Fibroblast of lung (primary cell): ENCODE results near the gene IL13RA1. TPM values are rescaled to one million over a fixed set of nuclear protein-coding genes. Genes with fewer than 3 reads are reported as not detected.

ENCODE experiments used
- DNase-seq, 2 donors: peaks; one replicate each; pipeline versions ENCODE4 v3.0.0 to v3.0.0-alpha.2; 2010; ENCODE audit warnings: low read depth in 2 of 2
- H2AFZ ChIP-seq: 2 replicates; pipeline ENCODE4 v1.5.1; 2012; ENCODE audit warnings: low read length, control low read depth, inconsistent platforms
- H3K27ac ChIP-seq: 2 replicates; pipeline ENCODE4 v1.5.1; 2011; ENCODE audit warnings: low read length, control low read depth; ENCODE audit not compliant: insufficient read depth
- H3K27me3 ChIP-seq: 2 replicates; pipeline ENCODE4 v1.5.1; 2011; ENCODE audit warnings: mild to moderate bottlenecking, low read length; ENCODE audit not compliant: control insufficient read depth, insufficient read depth
- H3K36me3 ChIP-seq: 2 replicates; pipeline ENCODE4 v1.5.1; 2011; ENCODE audit warnings: low read length; ENCODE audit not compliant: control insufficient read depth, insufficient read depth
- H3K4me1 ChIP-seq: 2 replicates; pipeline ENCODE4 v1.5.1; 2011; ENCODE audit warnings: low read length; ENCODE audit not compliant: control insufficient read depth, insufficient read depth; ENCODE audit errors: extremely low read depth
- H3K4me2 ChIP-seq: 2 replicates; pipeline ENCODE4 v1.5.1; 2011; ENCODE audit warnings: low read length, control low read depth; ENCODE audit not compliant: insufficient read depth; ENCODE audit errors: extremely low read depth
- H3K4me3 ChIP-seq, 4 experiments: fragments of 200-600 bp in 1 of 4; sonication (generic) in 1 of 4; replicated peaks in 1 of 4; 2 replicates each; pipeline ENCODE4 v1.5.1; 2011 to 2016; ENCODE audit warnings: low read length in 4 of 4, low read depth in 3 of 4, mild to moderate bottlenecking in 3 of 4, control low read depth in 2 of 4, inconsistent platforms in 1 of 4, mixed read lengths in 1 of 4; ENCODE audit not compliant: insufficient read depth in 1 of 4; ENCODE audit errors: control extremely low read depth in 1 of 4
- H3K79me2 ChIP-seq: 2 replicates; pipeline ENCODE4 v1.5.1; 2012; ENCODE audit warnings: mild to moderate bottlenecking, low read length, inconsistent platforms; ENCODE audit not compliant: control insufficient read depth, insufficient read depth
- H3K9ac ChIP-seq: 2 replicates; pipeline ENCODE4 v1.5.1; 2011; ENCODE audit warnings: mild to moderate bottlenecking, low read length, control low read depth; ENCODE audit not compliant: insufficient read depth
- H3K9me3 ChIP-seq: 2 replicates; pipeline ENCODE4 v1.5.1; 2012; ENCODE audit warnings: low read depth, low read length; ENCODE audit not compliant: control insufficient read depth, insufficient read depth
- H4K20me1 ChIP-seq: 2 replicates; pipeline ENCODE4 v1.5.1; 2011; ENCODE audit warnings: low read length; ENCODE audit not compliant: control insufficient read depth, insufficient read depth; ENCODE audit errors: extremely low read depth
- EZH2 ChIP-seq: IDR thresholded peaks from 2 replicates; pipeline ENCODE4 v1.5.1; 2012; ENCODE audit warnings: low read length, control low read depth, mild to moderate bottlenecking; ENCODE audit errors: missing control alignments
- polyA plus RNA-seq, 2 donors: library from polyadenylated mRNA; depleted of rRNA in 1 of 2; stranded (reverse) in 1 of 2; unstranded in 1 of 2; fragments of >200 nt; gene quantifications; 2 replicates each; pipeline ENCODE4 v1.2.1, GENCODE V29; 2011 to 2012; ENCODE audit warnings: missing spikeins in 1 of 2
- total RNA-seq: library from RNA; depleted of rRNA; stranded (reverse); fragments of >200 nt; gene quantifications from 2 replicates; pipeline ENCODE4 v1.2.1, GENCODE V29; 2014
- TF ChIP-seq, protein P1 (sequence below), 2 donors: IDR thresholded peaks in 1 of 2; conservative IDR thresholded peaks in 1 of 2; 1 replicate in 1 of 2; 2 replicates in 1 of 2; pipeline ENCODE4 v1.5.1; 2011 to 2012; ENCODE audit warnings: low read length in 2 of 2, control low read depth in 1 of 2, inconsistent platforms in 1 of 2, low read depth in 1 of 2, mild to moderate bottlenecking in 1 of 2

Gene IL13RA1
- total and polyA plus RNA-seq, 2 donors (not counting 1 experiment from before 2014, with no cell fraction given), result 67.4 to 104 TPM

DNA sequence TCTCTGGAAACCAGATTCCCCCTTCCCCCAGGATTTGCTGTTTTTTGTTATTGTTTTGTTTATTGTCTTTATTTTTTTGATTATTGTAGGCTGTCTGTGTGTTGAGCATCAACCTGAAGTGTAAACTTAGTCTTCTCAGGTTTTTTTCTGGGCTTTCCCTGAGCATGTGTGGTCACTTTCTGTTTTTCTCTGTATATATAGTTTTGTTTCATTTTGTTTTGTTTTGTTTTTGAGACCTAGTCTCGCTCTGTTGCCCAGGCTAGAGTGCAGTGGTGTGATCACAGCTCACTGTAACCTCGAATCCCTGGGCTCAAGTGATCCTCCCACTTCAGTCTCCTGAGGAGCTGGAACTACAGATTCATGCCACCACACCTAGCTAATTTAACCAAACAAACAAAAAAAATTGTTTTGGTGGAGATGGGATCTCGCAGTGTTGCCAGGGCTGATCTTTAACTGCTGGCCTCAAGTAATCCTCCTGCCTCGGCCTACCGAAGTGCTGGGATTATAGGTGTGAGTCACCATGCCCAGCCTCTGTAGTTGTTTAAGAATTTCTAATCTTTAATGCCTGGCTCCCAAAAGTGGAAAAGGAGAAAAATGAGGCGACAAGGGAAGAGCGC is 9.1 kb downstream of the IL13RA1 start:
- Histone ChIP-seq H3K9me3 (no peaks in the 10 kb centered on the region), H3K4me2 (no peak overlapping the region), H3K27ac (no peak overlapping the region), H3K36me3 (peaks cover 1% of the 10 kb centered on the region), H3K4me1 (no peaks in the 10 kb centered on the region), H2AFZ (no peak overlapping the region), H4K20me1 (no peaks in the 10 kb centered on the region), H3K4me3 (no peak overlapping the region), H3K9ac (no peak overlapping the region), H3K79me2 (peaks cover 6% of the 10 kb centered on the region), H3K27me3 (no peaks in the 10 kb centered on the region)
- DNase-seq, result peak in 1 of 2 donors; percentile 20
- no peak for TF ChIP-seq EZH2

GRCh38 chrX:118739577-118739976 is 12.2 kb downstream of the IL13RA1 start:
- no peak overlapping the region for H3K4me3 ChIP-seq
- H3K4me2 ChIP-seq, result no peak overlapping the region
- H3K36me3 ChIP-seq, result peaks cover 1% of the 10 kb centered on the region
- TF ChIP-seq EZH2, result no peak
- TF ChIP-seq, protein P1, sequence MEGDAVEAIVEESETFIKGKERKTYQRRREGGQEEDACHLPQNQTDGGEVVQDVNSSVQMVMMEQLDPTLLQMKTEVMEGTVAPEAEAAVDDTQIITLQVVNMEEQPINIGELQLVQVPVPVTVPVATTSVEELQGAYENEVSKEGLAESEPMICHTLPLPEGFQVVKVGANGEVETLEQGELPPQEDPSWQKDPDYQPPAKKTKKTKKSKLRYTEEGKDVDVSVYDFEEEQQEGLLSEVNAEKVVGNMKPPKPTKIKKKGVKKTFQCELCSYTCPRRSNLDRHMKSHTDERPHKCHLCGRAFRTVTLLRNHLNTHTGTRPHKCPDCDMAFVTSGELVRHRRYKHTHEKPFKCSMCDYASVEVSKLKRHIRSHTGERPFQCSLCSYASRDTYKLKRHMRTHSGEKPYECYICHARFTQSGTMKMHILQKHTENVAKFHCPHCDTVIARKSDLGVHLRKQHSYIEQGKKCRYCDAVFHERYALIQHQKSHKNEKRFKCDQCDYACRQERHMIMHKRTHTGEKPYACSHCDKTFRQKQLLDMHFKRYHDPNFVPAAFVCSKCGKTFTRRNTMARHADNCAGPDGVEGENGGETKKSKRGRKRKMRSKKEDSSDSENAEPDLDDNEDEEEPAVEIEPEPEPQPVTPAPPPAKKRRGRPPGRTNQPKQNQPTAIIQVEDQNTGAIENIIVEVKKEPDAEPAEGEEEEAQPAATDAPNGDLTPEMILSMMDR (conservative IDR thresholded peaks at IDR 0.05 in 1 of 2, IDR thresholded peaks at IDR 0.05 in 1 of 2; ENCODE audit: low read depth in 1 of 2, low read length in 2 of 2), result no peak
- no peaks in the 10 kb centered on the region for H3K9me3 ChIP-seq
- no peak for DNase-seq
- H3K4me1 ChIP-seq, result peaks cover 7% of the 10 kb centered on the region
- H3K9ac ChIP-seq, result no peak overlapping the region
- H2AFZ ChIP-seq, result no peak overlapping the region
- no peaks in the 10 kb centered on the region for H3K27me3 ChIP-seq
- no peaks in the 10 kb centered on the region for H4K20me1 ChIP-seq
- peaks cover 4% of the 10 kb centered on the region for H3K79me2 ChIP-seq
- no peak overlapping the region for H3K27ac ChIP-seq

DNA sequence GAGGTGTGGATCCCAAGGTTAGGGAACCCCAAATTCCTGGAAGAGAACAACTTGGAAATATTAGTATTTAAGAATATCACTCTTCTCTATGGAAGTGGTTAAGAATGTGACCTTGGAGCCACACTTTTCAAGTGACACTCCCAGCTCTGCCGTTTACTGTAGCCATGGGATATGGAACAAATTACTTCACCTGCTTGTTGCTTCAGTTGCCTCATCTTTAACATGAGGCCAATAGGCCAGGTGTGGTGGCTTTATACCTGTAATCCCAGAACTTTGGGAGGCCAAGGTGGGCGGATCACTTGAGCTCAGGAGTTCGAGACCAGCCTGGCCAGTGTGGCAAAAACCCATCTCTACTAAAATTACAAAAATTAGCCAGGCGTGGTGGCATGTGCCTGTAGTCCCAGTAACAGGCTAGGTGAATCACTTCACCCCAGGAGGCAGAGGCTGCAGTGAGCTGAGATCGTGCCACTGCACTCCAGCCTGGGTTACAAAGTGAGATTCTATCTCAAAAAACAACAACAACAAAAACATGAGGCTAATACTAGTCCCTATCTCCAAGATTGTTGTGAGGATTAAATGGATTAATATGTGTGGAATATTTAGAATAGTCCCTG is 13.0 kb downstream of the IL13RA1 start:
- Histone ChIP-seq H3K27ac (no peak overlapping the region), H3K4me1 (peaks cover 7% of the 10 kb centered on the region), H3K9me3 (no peaks in the 10 kb centered on the region), H3K27me3 (no peaks in the 10 kb centered on the region), H3K9ac (no peak overlapping the region), H3K4me3 (no peak overlapping the region), H3K36me3 (peaks cover 1% of the 10 kb centered on the region), H4K20me1 (peaks cover 1% of the 10 kb centered on the region), H3K79me2 (peaks cover 4% of the 10 kb centered on the region), H2AFZ (no peak overlapping the region), H3K4me2 (no peak overlapping the region)
- TF ChIP-seq, protein P1 (conservative IDR thresholded peaks at IDR 0.05 in 1 of 2, IDR thresholded peaks at IDR 0.05 in 1 of 2; ENCODE audit: low read depth in 1 of 2, low read length in 2 of 2), result no peak
- TF ChIP-seq EZH2, result no peak
- DNase-seq, result no peak
